HUES48 (cell line): ENCODE results near the gene CDKN2B-AS1.

Experiments
- H3K27ac ChIP-seq: one replicate; pipeline ENCODE4 v1.7.0; 2013; ENCODE audit warnings: low read depth, low read length, inconsistent platforms
- H3K27me3 ChIP-seq: 2 replicates; pipeline ENCODE4 v1.6.1; 2013; ENCODE audit warnings: mild to moderate bottlenecking, low read length; ENCODE audit not compliant: control insufficient read depth, insufficient read depth
- H3K36me3 ChIP-seq: 2 replicates; pipeline ENCODE4 v1.6.1; 2013; ENCODE audit warnings: low read length; ENCODE audit not compliant: control insufficient read depth, insufficient read depth
- H3K4me1 ChIP-seq: 2 replicates; pipeline ENCODE4 v1.6.1; 2013; ENCODE audit warnings: mild to moderate bottlenecking, low read length; ENCODE audit not compliant: control insufficient read depth, insufficient read depth
- H3K4me3 ChIP-seq: 2 replicates; pipeline ENCODE4 v1.5.1; 2013; ENCODE audit warnings: mild to moderate bottlenecking, low read depth, low read length
- H3K9ac ChIP-seq: 2 replicates; pipeline ENCODE4 v1.6.1; 2013; ENCODE audit warnings: mild to moderate bottlenecking, low read depth, low read length, moderate library complexity
- H3K9me3 ChIP-seq: 2 replicates; pipeline ENCODE4 v1.6.1; 2013; ENCODE audit warnings: low read length; ENCODE audit not compliant: control insufficient read depth, insufficient read depth

CDKN2B-AS1 gene

DNA sequence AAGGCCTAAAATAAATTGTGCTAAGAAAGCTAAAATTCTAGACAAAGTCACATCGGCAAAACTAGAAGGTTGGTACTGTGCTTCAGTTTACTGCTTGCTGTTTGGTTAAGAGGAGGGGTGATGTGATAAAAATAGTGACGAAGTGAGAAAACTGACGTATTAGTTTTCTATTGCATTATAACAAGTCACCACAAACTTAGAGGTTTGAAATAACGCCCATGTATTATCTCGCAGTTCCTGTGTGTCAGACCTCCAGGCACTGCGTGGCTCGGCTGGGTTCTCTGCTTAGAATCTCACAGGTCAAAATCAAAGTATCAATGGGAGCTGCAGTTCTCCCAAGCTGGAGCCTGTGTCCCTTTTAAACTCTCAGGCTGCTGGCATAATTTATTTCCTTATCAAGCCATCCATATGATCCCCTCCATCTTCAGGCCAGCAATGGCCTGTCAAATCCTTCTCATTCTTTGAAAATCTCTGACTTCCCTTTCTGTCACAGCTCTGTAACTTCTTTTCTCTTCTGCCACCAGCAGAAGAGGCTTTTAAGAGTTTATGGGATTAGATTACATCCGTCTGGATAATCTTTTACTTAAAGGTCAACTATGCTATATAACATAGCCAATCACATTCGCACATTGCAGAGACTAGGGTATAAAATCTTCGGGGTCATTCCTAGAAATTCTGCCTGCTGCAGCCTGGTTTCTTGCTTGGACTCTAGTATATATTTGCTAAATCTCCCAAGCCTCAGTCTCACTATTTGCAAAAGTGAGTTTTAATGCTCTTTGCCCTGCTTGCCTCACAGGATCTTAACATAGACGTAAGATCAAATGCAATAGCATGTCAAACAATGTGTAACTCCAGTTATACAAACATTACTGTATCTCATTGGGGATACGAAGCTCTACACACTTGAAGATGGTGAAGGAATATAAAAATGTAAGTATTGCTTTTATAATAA, 118.6 kb downstream of the CDKN2B-AS1 start:
- no peak overlapping the region for H3K27ac ChIP-seq
- no peak overlapping the region for H3K9ac ChIP-seq
- H3K27me3 ChIP-seq: no peaks in the 10 kb centered on the region
- H3K9me3 ChIP-seq: no peaks in the 10 kb centered on the region
- H3K4me3 ChIP-seq: no peak overlapping the region
- peaks cover 14% of the 10 kb centered on the region for H3K4me1 ChIP-seq
- H3K36me3 ChIP-seq: no peaks in the 10 kb centered on the region

DNA sequence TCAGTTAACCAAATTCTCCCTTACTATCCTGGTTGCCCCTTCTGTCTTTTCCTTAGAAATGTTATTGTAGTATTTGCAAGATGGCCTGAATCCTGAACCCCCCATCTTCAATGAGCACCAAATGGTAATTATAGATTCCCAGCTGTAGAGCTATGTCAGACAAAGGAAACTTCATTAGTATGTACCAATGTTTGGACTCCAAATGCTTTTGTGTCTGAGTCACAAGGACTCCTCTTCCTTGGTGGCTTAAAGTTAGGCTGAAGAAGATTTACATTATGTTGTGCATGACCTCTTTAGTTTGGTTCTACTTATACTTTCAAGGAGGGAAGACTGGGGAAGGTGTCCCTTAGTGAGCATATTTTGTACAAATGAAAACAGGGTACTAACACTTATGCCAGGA, 120.4 kb downstream of the CDKN2B-AS1 start:
- H3K4me3 ChIP-seq: no peak overlapping the region
- peaks cover 18% of the 10 kb centered on the region for H3K4me1 ChIP-seq
- no peak overlapping the region for H3K27ac ChIP-seq
- H3K9ac ChIP-seq: no peak overlapping the region
- H3K36me3 ChIP-seq: no peaks in the 10 kb centered on the region
- no peaks in the 10 kb centered on the region for H3K27me3 ChIP-seq
- H3K9me3 ChIP-seq: no peaks in the 10 kb centered on the region

DNA sequence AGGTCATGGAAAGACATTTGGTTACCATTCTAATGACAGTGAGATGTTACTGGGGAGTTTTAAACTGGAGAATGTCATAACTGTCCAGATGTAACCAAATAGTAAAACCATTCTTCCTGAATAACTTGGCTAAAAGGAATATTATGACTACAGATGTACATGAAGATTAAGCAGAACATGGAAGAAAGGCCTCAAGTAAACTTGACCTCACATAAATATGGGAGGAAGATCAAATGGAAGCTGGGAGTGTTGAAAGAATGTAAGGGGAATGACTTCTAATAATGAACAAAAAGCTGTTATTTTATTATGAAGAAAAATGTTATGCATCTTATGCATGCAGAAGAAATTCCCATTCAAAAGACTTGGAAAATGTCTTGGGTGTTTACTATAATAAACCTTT, 122.2 kb downstream of the CDKN2B-AS1 start:
- Histone ChIP-seq H3K4me1 (peaks cover 18% of the 10 kb centered on the region), H3K27me3 (no peaks in the 10 kb centered on the region), H3K9ac (no peak overlapping the region), H3K27ac (peak overlapping the region; percentile 87), H3K36me3 (no peaks in the 10 kb centered on the region), H3K9me3 (no peaks in the 10 kb centered on the region), H3K4me3 (no peak overlapping the region)

DNA sequence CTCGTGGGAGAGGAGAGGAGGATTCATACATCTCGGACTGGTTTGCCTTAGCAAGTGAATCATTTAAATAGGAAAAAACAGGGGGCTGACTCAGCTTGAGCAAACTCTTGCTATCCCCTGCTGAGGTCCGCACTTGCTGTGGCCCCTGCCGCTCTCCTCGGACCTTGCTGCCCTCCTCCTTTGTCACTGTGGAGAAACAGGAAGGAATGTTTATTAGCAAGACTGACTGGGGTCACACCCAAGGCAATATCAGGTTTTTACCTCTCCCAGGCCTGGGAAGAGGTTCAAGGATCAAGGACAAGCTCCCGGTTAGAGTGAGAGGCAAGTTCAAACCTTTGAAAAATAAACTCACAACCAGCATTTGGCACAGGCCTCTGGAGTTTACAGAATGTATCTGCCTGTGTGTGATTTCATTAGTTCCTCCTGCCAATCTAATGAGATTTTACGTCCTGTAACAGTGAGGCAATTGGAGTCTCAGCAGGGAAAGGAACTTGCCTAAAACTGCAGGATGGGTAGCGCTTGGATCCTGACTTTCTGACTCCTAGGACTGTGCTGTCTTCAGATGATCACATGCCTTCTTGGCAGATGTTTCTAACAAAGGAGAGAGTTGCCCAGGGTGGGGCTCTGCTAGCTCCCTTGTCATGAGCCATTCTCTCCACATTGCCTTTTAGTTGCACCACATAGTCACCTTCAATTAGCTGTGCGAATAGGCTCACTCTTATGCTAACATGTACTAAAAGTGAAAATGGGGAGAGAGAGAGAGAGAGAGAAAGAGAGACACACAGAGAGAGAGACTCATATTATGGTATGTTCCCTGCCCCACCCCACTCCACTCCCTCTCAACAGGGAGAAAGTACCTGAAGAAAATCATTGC, 123.2 kb downstream of the CDKN2B-AS1 start:
- peak overlapping the region; percentile 87 for H3K27ac ChIP-seq
- no peaks in the 10 kb centered on the region for H3K36me3 ChIP-seq
- peak overlapping the region; percentile 7; the same call in 1 of the 2 replicates for H3K9ac ChIP-seq
- no peaks in the 10 kb centered on the region for H3K9me3 ChIP-seq
- 0 out of 2 replicates have a peak overlapping the region, but pooled peaks have one; percentile 6 for H3K4me3 ChIP-seq
- H3K4me1 ChIP-seq: peaks cover 18% of the 10 kb centered on the region
- no peaks in the 10 kb centered on the region for H3K27me3 ChIP-seq

DNA sequence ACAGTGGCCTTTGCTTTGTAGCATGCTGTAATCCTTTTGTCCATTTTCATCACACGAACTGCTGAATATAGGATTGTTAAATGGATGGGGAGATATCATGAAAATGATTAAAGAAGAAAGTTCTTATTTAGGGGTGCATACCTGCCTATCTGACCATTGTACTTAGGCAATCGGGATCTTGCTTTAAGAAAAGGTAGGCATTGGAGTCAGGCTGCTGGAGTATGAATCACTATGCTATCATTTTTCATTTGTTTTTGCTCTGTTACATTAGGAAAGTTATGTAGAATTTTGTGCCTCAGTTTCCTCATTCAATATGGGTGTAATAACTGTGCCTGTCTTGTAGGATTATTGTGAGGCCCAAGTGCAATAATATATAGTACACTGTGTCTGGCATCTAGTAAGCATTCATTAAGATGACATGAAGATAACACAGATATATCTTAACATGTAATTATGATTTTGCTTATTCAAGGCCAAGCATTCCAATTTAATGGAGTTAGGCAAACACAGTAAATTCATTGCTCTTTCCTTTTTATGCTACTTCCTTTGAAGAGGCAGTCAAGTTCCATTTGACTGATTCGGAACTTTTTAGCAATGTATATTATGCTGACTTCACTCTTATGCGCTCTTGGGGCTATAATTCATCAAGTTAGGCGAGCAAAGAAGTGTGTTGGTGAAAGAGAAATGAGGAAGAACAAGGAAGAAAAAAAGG, 124.4 kb downstream of the CDKN2B-AS1 start:
- Histone ChIP-seq H3K36me3 (no peaks in the 10 kb centered on the region), H3K9me3 (no peaks in the 10 kb centered on the region), H3K9ac (no peak overlapping the region), H3K27me3 (no peaks in the 10 kb centered on the region), H3K27ac (no peak overlapping the region), H3K4me3 (no peak overlapping the region), H3K4me1 (peaks cover 18% of the 10 kb centered on the region)

DNA sequence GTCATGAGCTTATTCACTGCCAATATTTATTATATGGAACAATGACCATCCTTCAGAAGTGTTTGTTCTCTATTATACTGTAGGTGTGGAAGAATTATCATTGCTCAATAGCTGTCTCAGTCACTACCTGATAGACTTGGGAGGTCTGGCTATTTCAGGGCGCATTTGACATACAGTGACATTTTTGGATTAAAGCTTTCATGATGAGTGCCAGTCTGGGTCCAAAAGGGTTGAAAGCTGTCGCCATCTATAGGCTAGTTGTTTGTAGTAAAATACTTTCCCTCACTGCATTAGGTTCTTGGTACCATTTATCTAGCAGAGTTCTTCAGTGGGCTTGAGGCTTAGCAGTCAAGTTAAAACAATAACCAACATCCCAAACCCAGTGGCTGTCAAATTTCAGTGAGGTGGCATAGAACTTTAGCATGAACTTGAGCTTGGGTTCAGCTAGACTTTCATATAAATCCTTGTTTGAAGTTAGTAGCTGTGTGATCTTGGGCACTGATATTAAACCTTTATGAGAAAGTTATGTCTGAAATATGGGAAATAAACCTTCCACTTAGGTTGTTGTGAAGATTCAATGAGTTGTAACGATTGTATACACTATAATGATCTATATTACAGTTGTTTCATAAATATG, 125.0 kb downstream of the CDKN2B-AS1 start:
- H3K9me3 ChIP-seq: no peaks in the 10 kb centered on the region
- no peak overlapping the region for H3K27ac ChIP-seq
- H3K36me3 ChIP-seq: no peaks in the 10 kb centered on the region
- H3K4me1 ChIP-seq: peaks cover 18% of the 10 kb centered on the region
- H3K4me3 ChIP-seq: no peak overlapping the region
- H3K27me3 ChIP-seq: no peaks in the 10 kb centered on the region
- no peak overlapping the region for H3K9ac ChIP-seq

DNA sequence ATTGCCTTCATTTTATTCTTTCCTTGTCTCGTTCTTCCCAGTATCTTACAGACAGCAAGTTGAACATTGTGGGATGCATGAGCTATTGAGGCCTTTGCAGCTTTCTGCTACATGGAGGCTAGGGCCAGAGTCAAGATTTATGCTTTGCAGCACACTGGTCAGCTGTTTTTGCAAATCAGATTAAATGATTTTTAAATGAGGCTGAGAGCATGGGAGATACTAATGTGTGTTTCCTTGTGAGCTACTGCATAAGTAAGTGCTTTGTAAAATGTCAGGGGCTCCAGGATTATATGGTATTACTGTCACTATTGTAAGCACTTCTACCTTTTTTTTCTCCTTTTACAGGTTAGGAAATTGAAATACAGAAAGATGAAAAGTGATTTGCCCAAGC, 125.6 kb downstream of the CDKN2B-AS1 start:
- no peaks in the 10 kb centered on the region for H3K27me3 ChIP-seq
- H3K4me1 ChIP-seq: peaks cover 18% of the 10 kb centered on the region
- no peaks in the 10 kb centered on the region for H3K36me3 ChIP-seq
- H3K27ac ChIP-seq: no peak overlapping the region
- H3K9ac ChIP-seq: no peak overlapping the region
- H3K4me3 ChIP-seq: no peak overlapping the region
- no peaks in the 10 kb centered on the region for H3K9me3 ChIP-seq

DNA sequence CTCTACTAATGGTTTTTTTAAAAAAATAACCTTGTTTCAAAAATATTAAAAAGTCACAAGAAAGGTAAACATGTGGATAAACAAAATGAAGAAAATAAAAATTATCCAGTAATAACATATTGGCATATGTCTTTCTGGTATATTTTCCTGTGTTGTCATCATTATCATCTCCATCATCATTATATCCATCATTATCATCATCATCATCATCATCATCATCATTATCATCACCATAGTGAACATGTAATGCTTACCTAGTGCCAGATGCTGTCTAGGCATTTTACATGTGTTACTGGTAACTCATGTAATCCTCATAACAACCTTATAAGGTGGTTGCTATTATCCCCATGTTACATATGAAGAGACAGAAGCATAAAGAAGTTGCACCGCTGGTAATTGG, 126.0 kb downstream of the CDKN2B-AS1 start:
- Histone ChIP-seq H3K36me3 (no peaks in the 10 kb centered on the region), H3K27ac (no peak overlapping the region), H3K9ac (no peak overlapping the region), H3K27me3 (no peaks in the 10 kb centered on the region), H3K9me3 (no peaks in the 10 kb centered on the region), H3K4me1 (peaks cover 18% of the 10 kb centered on the region), H3K4me3 (no peak overlapping the region)

DNA sequence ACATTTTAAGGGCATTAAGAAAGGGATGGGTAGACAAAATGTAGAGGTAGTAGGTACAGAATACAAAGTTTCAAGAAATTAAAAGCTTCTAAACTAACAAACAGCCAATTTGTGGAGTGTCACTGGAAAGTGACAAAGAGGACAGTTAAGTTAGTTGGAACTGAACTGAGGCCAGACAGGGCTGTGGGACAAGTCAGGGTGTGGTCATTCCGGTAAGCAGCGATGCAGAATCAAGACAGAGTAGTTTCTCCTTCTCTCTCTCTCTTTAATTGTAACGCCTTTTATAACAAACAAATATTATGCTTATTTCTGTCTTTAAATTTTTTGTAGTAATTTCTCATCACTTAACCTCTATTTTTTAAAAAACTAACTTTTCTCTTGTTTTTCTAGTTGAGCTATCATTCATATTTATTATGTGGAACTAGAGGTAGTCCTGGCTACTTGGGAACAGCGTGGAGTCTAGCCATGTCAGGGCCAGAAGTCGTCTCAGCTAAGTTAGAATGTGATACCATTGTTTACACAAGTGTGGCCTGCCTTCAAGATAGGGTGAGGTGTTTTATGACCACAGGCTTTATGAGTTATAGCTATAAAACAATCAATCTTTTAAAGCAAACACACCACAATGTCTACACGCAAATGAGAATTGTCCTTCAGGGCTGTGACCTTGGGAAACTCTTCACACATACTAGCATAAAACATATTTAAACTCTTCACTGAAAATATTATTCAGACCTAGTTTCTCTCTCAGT, 129.8 kb downstream of the CDKN2B-AS1 start:
- no peak overlapping the region for H3K27ac ChIP-seq
- no peaks in the 10 kb centered on the region for H3K27me3 ChIP-seq
- no peak overlapping the region for H3K9ac ChIP-seq
- no peak overlapping the region for H3K4me3 ChIP-seq
- H3K9me3 ChIP-seq: no peaks in the 10 kb centered on the region
- no peaks in the 10 kb centered on the region for H3K36me3 ChIP-seq
- peaks cover 5% of the 10 kb centered on the region; the same call in 1 of the 2 replicates for H3K4me1 ChIP-seq

DNA sequence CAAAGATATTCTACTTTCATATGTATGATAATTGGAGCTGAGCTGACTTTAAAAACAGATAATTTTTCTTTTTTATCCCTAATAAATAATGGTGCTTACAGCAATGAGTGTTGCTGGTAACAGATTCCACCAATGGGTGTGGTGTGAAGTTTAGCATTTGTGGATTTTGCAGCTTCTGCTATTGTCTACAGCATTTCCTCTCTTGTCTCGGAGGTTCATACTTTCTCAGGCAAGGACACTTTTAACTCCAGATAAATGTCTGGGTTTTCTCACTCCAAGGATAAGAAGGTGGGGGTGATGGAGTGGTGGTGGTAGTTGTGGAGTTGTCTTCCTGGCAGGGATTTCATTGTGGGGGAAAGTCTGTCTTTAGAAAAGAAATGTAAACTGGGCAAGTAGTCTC, 134.5 kb downstream of the CDKN2B-AS1 start:
- no peaks in the 10 kb centered on the region for H3K36me3 ChIP-seq
- H3K9ac ChIP-seq: no peak overlapping the region
- no peaks in the 10 kb centered on the region for H3K9me3 ChIP-seq
- H3K4me1 ChIP-seq: peaks cover 5% of the 10 kb centered on the region; the same call in 1 of the 2 replicates
- H3K4me3 ChIP-seq: no peak overlapping the region
- H3K27ac ChIP-seq: no peak overlapping the region
- H3K27me3 ChIP-seq: no peaks in the 10 kb centered on the region
